ENCODE measurements around the gene PTBP3.

Gene PTBP3

DNA sequence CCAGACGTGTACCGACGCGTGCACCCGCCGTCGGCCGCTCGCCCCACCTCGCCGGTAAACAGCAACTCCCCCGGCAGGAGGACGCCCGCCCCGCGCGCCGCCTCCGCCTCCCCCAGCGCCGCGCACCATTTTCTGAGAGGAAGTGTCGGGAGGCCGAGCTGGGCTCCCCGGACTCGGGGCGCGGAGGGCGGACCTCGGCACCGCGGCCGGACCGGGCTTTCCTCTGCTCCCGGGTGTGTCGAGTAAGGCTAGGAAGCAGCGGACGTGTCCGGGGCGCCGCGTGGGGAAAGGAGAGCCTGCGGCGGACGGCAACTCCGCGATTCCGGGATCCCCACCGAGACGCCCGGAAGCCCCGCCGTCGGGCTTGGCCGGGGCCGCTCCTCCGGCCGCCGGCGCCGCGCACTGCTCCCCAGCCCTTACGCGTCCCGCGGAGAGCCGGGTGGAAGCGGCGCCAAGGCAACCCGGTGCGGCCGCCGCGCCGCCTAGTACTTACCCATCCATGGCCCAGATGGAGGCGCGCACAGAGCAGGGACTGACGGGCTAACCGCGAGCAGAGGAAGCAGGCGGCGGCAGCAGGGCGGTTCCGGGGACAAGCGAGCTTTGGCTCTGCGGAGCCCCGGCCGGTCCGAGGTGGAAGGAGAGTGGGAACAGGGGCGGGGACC, at the start of gene PTBP3:
PTBP3 (minus strand) TSS at position 643 of the 662 bp plus-strand sequence. CDS start 35,754 bp downstream, outside the sequence.
- no peaks in the 10 kb centered on the region for H3K9me3 Mint-ChIP-seq

DNA sequence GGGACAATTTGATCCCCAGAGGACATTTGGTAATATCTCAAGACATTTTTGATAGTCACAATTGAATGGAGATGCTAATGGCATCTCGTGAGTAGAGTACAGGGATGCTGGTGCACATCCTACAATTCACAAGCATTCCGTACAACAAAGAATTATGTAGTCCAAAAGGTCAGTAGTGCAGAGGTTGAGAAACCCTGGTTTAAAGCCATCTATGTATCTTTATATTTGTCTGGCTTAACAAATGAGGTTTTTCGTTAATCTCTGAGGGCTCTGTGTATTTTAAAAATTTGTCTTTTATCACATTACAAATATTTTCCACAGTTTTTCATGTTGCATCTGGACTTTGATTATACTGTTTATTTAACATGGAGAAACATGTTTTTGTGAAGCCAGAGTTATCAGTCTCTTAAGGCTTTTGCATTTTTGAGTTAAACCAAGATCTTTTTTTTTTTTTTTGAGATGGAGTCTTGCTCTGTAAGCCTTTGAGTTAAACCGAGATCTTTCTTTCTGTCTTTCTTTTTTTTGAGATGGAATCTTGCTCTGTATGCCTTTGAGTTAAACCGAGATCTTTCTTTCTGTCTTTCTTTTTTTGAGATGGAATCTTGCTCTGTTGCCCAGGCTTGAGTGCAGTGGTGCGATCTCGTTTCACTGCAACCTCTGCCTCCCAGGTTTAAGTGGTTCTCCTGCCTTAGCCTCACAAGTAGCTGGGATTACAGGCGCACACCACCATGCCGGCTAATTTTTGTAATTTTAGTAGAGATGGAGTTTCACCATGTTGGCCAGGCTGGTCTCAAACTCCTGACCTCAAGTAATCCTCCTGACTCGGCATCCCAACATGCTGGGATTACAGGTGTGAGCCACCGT, 49.3 kb upstream of the PTBP3 start:
- H3K4me1 Mint-ChIP-seq, result peaks cover 53% of the 10 kb centered on the region

More for the DNA sequence above, at the start of gene PTBP3:
- H3K27me3 Mint-ChIP-seq (ENCODE audit: low read depth), result no peaks in the 10 kb centered on the region
- peaks cover 31% of the 10 kb centered on the region for H3K4me1 Mint-ChIP-seq
- TF ChIP-seq CTCF (IDR thresholded peaks at IDR 0.05; ENCODE audit: unreplicated experiment in 3 of 3), result no peak
- H3K27ac Mint-ChIP-seq, result peak within 1 kb of the TSS; percentile 93 to 96 (median 94)
- peak within 1 kb of the TSS; percentile 96 to 98 (median 97) for H3K4me3 Mint-ChIP-seq
- H3K36me3 Mint-ChIP-seq (ENCODE audit: low read depth), result peaks cover 4% of the 10 kb centered on the region

DNA sequence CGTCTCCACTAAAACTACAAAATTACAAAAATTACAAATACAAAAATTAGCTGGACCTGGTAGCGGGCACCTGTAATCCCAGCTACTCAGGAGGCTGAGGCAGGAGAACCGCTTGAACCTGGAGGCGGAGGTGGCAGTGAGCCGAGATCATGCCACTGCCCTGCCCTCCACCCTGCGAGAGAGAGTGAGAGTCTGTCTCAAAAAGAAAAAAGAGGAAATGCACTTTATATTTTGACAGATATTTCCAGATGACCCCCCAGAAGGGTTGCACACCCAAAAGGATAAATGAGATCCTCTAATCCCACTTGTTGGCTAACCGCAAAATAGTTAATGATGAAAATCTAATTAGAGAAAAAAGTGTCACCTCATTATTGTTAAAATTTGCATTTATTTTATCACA, 48.6 kb upstream of the PTBP3 start:
- no peaks in the 10 kb centered on the region for H3K27me3 Mint-ChIP-seq (ENCODE audit: low read depth)
- H3K9me3 Mint-ChIP-seq, result peaks cover 6% of the 10 kb centered on the region
- peaks cover 56% of the 10 kb centered on the region for H3K4me1 Mint-ChIP-seq
- peak overlapping the region in 2 of 3 experiments; percentile 69 to 100 for H3K27ac Mint-ChIP-seq
- H3K36me3 Mint-ChIP-seq (ENCODE audit: low read depth), result peaks cover 17% of the 10 kb centered on the region
- TF ChIP-seq CTCF (IDR thresholded peaks at IDR 0.05; ENCODE audit: unreplicated experiment in 3 of 3), result no peak
- peak overlapping the region; percentile 22 to 65 (median 60) for H3K4me3 Mint-ChIP-seq

More for the DNA sequence above, 49.3 kb upstream of the PTBP3 start:
- Mint-ChIP-seq H3K4me3 (peak overlapping the region; percentile 60 to 65 (median 64)), H3K27ac (peak overlapping the region; percentile 69 to 86 (median 74)), H3K9me3 (peaks cover 8% of the 10 kb centered on the region), H3K36me3 (ENCODE audit: low read depth) (peaks cover 18% of the 10 kb centered on the region), H3K27me3 (ENCODE audit: low read depth) (no peaks in the 10 kb centered on the region)
- no peak for TF ChIP-seq CTCF (IDR thresholded peaks at IDR 0.05; ENCODE audit: unreplicated experiment in 3 of 3)

- Mint-ChIP-seq H3K4me3 (peak overlapping the region; percentile 96 to 98 (median 96)), H3K27ac (peak overlapping the region; percentile 99 to 100 (median 100)), H3K9me3 (peaks cover 10% of the 10 kb centered on the region), H3K27me3 (ENCODE audit: low read depth) (no peaks in the 10 kb centered on the region), H3K4me1 (peaks cover 56% of the 10 kb centered on the region), H3K36me3 (ENCODE audit: low read depth) (peaks cover 19% of the 10 kb centered on the region)
- TF ChIP-seq CTCF (IDR thresholded peaks at IDR 0.05; ENCODE audit: unreplicated experiment in 3 of 3), result no peak
Observed at GRCh38 chr9:112380825-112381221, 47.4 kb upstream of the PTBP3 start.

GRCh38 chr9:112380102-112380824, 46.8 kb upstream of the PTBP3 start, which contains the start of gene HSDL2:
TSS of gene HSDL2 (plus strand) at chr9:112380108. CDS start at chr9:112380164, 56 bp downstream.
- H3K9me3 Mint-ChIP-seq, result peaks cover 14% of the 10 kb centered on the region
- peak within 1 kb of the TSS; percentile 96 to 98 (median 96) for H3K4me3 Mint-ChIP-seq
- peak within 1 kb of the TSS; percentile 99 to 100 (median 100) for H3K27ac Mint-ChIP-seq
- peaks cover 56% of the 10 kb centered on the region for H3K4me1 Mint-ChIP-seq
- H3K27me3 Mint-ChIP-seq (ENCODE audit: low read depth), result no peaks in the 10 kb centered on the region
- H3K36me3 Mint-ChIP-seq (ENCODE audit: low read depth), result peaks cover 23% of the 10 kb centered on the region
- no peak for TF ChIP-seq CTCF (IDR thresholded peaks at IDR 0.05; ENCODE audit: unreplicated experiment in 3 of 3)
